Lower leg skin (tissue), 4 donors: ENCODE results near the gene DNPH1. TPM values are rescaled to one million over a fixed set of nuclear protein-coding genes. Genes with fewer than 3 reads are reported as not detected.

Experiments
- DNase-seq, 2 donors: peaks; one replicate each; pipeline ENCODE4 v3.0.0-alpha.2; 2019; ENCODE audit warnings: low spot score in 2 of 2
- H3K4me3 ChIP-seq: fragments of 200-600 bp; sonication (generic); 2 replicates; pipeline ENCODE4 v1.5.1; 2017; ENCODE audit warnings: mild to moderate bottlenecking, low read depth; ENCODE audit not compliant: poor library complexity, severe bottlenecking
- POLR2A ChIP-seq, 2 donors: fragments of 450-650 bp; IDR thresholded peaks; one replicate each; pipeline ENCODE4 v1.6.1; 2016 to 2017; ENCODE audit warnings: antibody characterized with exemption in 2 of 2, mild to moderate bottlenecking in 1 of 2, moderate library complexity in 1 of 2
- WGBS, 2 donors: methylation state at CpG; one replicate each; pipeline ENCODE4 v1.1.5; 2018; 5-methylcytosine and 5-hydroxymethylcytosine counted together
- intact Hi-C: fragments of 100-400 bp; cut with DNase I; formaldehyde crosslinking; loops from one replicate; pipeline ENCODE4 v1.15.0; 2023; ENCODE audit warnings: low total_unique reads
- total RNA-seq, 4 donors: library from RNA; depleted of rRNA; stranded (reverse); fragments of >200 nt; gene quantifications; one replicate each; pipeline ENCODE4 v1.1.0, GENCODE V29; 2016
- TF ChIP-seq, protein P1 (sequence below), 3 donors: fragments of 450-650 bp; IDR thresholded peaks; one replicate each; pipeline ENCODE4 v1.5.1; 2016; ENCODE audit warnings: antibody characterized with exemption in 3 of 3, mild to moderate bottlenecking in 3 of 3, moderate library complexity in 2 of 3

The DNPH1 gene
- total RNA-seq, 4 donors from 2014 or later: 48.5 to 77.0 (median 61.2) TPM

DNA sequence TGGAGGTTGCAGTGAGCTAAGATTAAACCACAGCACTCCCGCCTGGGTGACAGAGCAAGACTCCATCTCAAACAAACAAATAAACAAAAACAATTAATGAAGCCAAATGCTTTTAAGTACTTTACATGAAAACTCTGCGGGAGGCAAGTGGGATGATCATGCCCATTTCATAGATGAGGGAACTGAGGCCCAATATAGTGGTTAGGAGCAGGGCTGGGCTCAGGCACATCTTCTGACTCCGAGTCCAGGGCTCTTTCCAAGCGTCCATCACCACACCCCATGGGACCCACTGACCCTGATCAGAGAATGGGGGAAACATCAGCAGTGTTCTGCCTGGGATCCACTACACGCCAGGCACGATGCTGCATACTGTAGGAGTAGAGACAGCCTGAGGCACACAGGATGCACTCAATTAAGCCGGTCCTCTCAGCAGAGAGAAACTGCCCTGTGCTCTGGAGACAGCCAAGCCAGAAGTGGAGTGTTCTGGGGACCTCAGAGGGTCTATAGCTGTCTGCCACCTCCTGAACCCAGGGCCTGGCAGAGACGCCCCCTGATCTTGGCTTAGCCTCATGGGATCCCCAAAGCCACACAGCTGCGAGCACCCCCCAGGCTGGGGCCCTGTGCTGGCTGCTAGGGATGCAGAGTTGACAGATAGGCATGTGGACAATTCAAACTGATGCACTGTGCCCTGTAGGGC lies 27.5 kb upstream of the DNPH1 start:
- WGBS, 2 donors: 82 to 84% methylated on average over 9 of the region's 9 CpGs
- intact Hi-C loops: no loop called here
- TF ChIP-seq, protein P1, sequence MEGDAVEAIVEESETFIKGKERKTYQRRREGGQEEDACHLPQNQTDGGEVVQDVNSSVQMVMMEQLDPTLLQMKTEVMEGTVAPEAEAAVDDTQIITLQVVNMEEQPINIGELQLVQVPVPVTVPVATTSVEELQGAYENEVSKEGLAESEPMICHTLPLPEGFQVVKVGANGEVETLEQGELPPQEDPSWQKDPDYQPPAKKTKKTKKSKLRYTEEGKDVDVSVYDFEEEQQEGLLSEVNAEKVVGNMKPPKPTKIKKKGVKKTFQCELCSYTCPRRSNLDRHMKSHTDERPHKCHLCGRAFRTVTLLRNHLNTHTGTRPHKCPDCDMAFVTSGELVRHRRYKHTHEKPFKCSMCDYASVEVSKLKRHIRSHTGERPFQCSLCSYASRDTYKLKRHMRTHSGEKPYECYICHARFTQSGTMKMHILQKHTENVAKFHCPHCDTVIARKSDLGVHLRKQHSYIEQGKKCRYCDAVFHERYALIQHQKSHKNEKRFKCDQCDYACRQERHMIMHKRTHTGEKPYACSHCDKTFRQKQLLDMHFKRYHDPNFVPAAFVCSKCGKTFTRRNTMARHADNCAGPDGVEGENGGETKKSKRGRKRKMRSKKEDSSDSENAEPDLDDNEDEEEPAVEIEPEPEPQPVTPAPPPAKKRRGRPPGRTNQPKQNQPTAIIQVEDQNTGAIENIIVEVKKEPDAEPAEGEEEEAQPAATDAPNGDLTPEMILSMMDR (IDR thresholded peaks at IDR 0.05): no peak
- TF ChIP-seq POLR2A (IDR thresholded peaks at IDR 0.05): no peak
- no peak for DNase-seq
- H3K4me3 ChIP-seq: no peak overlapping the region

DNA sequence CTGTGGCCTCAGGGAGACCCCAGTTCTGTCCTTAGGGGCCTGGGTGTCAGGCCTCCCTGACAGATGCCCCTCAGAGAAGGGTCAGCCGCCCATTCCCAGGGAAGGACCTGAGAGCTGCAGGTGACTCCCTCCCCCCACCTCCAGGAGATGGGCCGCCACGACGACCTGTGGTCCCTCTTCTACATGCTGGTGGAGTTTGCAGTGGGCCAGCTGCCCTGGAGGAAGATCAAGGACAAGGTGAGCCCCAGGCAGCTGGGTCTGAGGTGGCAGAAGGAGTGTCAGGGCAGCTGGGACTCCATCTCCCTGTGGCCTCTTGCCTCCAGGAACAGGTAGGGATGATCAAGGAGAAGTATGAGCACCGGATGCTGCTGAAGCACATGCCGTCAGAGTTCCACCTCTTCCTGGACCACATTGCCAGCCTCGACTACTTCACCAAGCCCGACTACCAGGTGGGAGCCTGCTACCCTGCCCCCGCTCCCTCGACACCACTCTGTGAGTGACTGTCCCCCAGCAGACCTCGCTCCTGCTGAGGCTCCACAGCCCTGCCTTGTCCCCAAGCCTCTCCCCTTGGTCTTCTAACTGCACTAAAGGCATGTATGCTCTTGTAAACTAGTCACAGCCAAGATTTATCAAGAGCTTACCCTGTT lies 26.2 kb upstream of the DNPH1 start:
- TF ChIP-seq, protein P1 (IDR thresholded peaks at IDR 0.05): no peak
- TF ChIP-seq POLR2A (IDR thresholded peaks at IDR 0.05): no peak
- H3K4me3 ChIP-seq: no peak overlapping the region
- DNase-seq: no peak
- 73 to 81% methylated on average over 8 to 11 of the region's 11 CpGs for WGBS, 2 donors
- intact Hi-C loops: no loop called here

DNA sequence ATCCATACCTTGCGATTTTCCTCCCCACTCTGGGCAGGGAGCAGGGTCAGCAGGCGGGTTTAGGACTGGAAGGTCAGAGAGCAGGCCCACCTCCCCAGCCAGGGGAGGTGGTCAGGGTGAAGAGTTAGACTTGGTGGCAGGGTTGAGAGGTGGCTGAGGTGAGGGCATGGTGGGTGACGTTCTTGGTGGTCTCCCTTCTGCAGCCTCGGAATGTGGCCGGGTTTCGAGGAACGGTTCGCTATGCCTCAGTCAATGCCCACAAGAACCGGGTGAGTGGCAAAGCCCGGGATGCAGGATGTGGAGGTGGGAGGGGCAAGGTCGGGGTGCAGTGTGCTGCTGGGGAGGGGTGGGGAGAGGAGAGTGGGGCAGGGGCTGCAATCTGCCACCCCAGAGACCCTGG lies 25.6 kb upstream of the DNPH1 start:
- intact Hi-C loops: no loop called here
- TF ChIP-seq, protein P1 (IDR thresholded peaks at IDR 0.05): no peak
- no peak for TF ChIP-seq POLR2A (IDR thresholded peaks at IDR 0.05)
- 83 to 87% methylated on average over 11 of the region's 11 CpGs for WGBS, 2 donors
- no peak for DNase-seq
- H3K4me3 ChIP-seq: no peak overlapping the region

DNA sequence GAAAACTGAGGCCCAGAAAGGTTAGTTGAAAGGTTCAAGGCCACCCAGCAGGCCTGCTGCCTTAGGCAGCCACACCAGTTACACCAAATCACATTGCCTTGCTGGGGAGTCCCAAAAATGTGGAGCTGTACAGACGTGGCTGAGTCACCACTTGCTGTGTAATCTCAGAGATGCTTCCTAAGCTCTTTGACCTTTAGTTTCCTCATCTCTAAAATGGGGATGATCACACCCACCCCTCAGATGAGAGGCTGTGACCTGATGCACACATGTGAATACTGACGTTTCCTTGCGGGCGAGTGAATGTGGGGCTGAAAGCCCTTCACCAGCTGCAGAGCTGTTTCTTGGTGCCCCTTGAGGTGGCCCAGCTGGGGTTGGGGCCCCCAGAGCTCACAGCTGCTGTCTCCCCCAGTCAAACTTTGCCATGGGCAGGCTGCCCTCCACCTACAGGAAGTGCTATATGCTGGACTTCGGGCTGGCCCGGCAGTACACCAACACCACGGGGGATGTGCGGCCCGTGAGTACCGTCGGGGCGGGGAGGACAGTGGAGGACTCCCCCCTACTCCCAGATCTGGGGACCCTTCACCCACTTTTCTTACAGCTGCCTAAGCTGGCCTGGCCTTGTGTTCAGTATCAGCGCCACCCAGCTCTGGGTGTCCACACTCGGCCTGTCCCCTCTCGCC lies 25.0 kb upstream of the DNPH1 start:
- DNase-seq: no peak
- 86 to 89% methylated on average over 15 of the region's 15 CpGs for WGBS, 2 donors

DNA sequence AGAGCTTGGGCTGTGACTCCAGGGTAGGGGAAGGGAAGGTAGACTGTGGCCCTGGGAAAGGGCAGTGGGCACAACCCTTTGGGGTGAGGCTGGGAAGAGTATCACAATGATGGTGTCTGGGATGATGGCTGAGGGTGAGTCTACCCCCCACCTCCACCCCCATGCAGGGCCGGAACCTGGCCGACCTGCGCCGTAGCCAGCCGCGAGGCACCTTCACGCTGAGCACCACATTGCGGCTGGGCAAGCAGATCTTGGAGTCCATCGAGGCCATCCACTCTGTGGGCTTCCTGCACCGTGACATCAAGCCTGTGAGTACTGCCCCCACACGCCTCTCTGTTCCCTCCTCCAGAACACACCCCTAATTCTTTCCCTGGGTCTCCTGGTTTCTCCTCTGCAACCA lies 24.1 kb upstream of the DNPH1 start:
- no peak for DNase-seq
- no peak overlapping the region for H3K4me3 ChIP-seq
- TF ChIP-seq, protein P1 (IDR thresholded peaks at IDR 0.05): no peak
- no peak for TF ChIP-seq POLR2A (IDR thresholded peaks at IDR 0.05)
- 94 to 95% methylated on average over 10 of the region's 11 CpGs for WGBS, 2 donors
- intact Hi-C loops: no loop called here

More for the DNA sequence above, 25.0 kb upstream of the DNPH1 start:
- H3K4me3 ChIP-seq: no peak overlapping the region
- intact Hi-C loops: no loop called here
- TF ChIP-seq POLR2A (IDR thresholded peaks at IDR 0.05): no peak
- TF ChIP-seq, protein P1 (IDR thresholded peaks at IDR 0.05): no peak
